Chondrocyte (in vitro differentiated cells): ENCODE results near the gene POC1B. TPM values are rescaled to one million over a fixed set of nuclear protein-coding genes. Genes with fewer than 3 reads are reported as not detected.

Experiments used
- DNase-seq: peaks from one replicate; pipeline ENCODE4 v3.0.0; 2021; ENCODE audit warnings: mixed read lengths, low spot score
- H3K27ac Mint-ChIP-seq: one replicate; pipeline ENCODE4 v1.8.0; 2021; ENCODE audit warnings: mild to moderate bottlenecking, moderate library complexity, mixed read lengths; ENCODE audit not compliant: unreplicated experiment
- H3K27me3 Mint-ChIP-seq: 2 replicates; pipeline ENCODE4 v1.8.0; 2021; ENCODE audit warnings: low read depth, mixed read lengths
- H3K36me3 Mint-ChIP-seq: 2 replicates; pipeline ENCODE4 v1.8.0; 2021; ENCODE audit warnings: low read depth, mixed read lengths
- H3K4me1 Mint-ChIP-seq: 2 replicates; pipeline ENCODE4 v1.8.0; 2021; ENCODE audit warnings: low read depth, mild to moderate bottlenecking, mixed read lengths
- H3K4me3 Mint-ChIP-seq: one replicate; pipeline ENCODE4 v1.8.0; 2021; ENCODE audit warnings: mild to moderate bottlenecking, moderate library complexity, mixed read lengths; ENCODE audit not compliant: unreplicated experiment
- H3K9me3 Mint-ChIP-seq: 2 replicates; pipeline ENCODE4 v1.8.0; 2021; ENCODE audit warnings: low read depth, mixed read lengths
- total RNA-seq: library from RNA; stranded (reverse); gene quantifications from 3 replicates; pipeline ENCODE4 v1.2.1, GENCODE V29; 2021
- TF ChIP-seq, protein P1 (sequence below): fragments of 200-600 bp; sonication (generic); IDR thresholded peaks from 2 replicates; pipeline ENCODE4 v1.5.0; 2021; ENCODE audit warnings: antibody characterized with exemption, mild to moderate bottlenecking, moderate library complexity

Gene POC1B
- total RNA-seq, 1 donor from 2014 or later, result 10.4 TPM

- H3K4me1 Mint-ChIP-seq, result no peaks in the 10 kb centered on the region
- TF ChIP-seq, protein P1, sequence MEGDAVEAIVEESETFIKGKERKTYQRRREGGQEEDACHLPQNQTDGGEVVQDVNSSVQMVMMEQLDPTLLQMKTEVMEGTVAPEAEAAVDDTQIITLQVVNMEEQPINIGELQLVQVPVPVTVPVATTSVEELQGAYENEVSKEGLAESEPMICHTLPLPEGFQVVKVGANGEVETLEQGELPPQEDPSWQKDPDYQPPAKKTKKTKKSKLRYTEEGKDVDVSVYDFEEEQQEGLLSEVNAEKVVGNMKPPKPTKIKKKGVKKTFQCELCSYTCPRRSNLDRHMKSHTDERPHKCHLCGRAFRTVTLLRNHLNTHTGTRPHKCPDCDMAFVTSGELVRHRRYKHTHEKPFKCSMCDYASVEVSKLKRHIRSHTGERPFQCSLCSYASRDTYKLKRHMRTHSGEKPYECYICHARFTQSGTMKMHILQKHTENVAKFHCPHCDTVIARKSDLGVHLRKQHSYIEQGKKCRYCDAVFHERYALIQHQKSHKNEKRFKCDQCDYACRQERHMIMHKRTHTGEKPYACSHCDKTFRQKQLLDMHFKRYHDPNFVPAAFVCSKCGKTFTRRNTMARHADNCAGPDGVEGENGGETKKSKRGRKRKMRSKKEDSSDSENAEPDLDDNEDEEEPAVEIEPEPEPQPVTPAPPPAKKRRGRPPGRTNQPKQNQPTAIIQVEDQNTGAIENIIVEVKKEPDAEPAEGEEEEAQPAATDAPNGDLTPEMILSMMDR, result peak; percentile 32
- no peaks in the 10 kb centered on the region for H3K9me3 Mint-ChIP-seq
- H3K27me3 Mint-ChIP-seq, result no peaks in the 10 kb centered on the region
- H3K27ac Mint-ChIP-seq, result no peak overlapping the region
- H3K4me3 Mint-ChIP-seq, result no peak overlapping the region
- peaks cover 8% of the 10 kb centered on the region for H3K36me3 Mint-ChIP-seq
- DNase-seq, result no peak
Measured at GRCh38 chr12:89421092-89421835, 104.6 kb downstream of the POC1B start.

DNA sequence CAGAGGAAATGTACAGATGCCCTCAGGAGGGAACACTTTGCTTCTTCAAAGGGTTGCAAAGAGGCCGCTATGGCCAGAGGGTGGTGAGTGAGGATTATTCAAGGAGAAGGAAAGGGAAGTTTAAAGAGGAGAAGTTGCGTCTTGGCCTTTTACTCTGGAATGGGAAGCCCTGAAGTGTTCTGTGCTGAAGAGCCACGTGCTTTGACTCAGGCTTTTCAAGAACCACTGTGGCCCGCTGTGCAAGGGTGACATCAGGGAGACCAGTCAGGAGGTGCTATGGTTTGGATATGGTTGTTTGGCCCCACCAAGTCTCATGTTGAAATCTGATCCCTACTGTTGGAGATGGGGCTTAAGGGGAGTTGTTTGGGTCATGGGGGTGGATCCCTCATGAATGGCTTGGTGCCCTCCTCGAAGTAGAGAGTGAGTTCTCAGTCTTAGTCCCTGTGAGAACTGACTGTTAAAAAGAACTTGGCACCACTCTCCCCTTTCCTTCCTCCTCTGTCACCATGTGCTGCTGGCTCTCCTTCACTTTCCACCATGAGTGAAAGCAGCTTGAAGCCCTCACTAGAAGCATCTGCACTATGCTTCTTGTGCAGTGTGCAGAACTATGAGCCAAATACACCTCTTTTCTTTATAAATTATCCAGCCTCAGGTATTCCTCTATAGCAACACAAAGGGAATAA lies 107.5 kb downstream of the POC1B start:
- H3K4me1 Mint-ChIP-seq, result no peaks in the 10 kb centered on the region
- TF ChIP-seq, protein P1, result no peak
- no peaks in the 10 kb centered on the region for H3K27me3 Mint-ChIP-seq
- peaks cover 8% of the 10 kb centered on the region for H3K36me3 Mint-ChIP-seq
- H3K27ac Mint-ChIP-seq, result no peak overlapping the region
- DNase-seq, result no peak
- no peak overlapping the region for H3K4me3 Mint-ChIP-seq
- H3K9me3 Mint-ChIP-seq, result no peaks in the 10 kb centered on the region

DNA sequence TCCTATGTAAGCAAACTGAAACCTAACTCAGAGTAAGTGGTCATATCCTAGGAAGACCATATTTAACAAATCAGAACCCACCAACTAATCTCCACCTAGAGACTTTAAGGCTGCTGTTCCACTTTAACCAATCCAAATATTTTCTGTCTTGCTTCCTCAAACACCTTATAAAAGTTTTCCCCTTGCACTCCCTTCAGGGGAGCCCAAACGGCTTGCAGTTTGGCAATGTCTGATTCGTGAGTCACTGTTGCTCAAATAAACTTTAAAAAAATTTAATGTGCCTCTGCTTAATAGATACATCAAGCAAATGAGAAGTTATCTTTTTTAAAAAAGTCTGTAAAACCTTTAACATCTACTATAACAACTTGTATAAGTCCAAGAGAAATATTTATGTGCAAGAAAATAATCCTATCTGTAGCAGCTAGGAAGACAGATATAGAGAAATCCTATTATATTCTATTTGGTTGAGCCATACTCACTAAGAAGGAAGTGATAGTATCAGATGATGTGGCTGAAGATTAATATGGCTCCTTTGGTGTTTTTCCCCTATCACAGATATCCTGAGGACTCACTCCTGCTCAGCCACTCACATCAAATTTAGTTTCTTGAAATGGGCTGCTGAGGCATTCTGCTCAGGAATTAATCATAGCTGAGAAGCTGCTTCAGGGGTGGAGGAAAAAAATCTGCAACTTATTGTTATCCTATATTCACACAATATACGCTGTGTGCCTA lies 108.4 kb downstream of the POC1B start:
- no peaks in the 10 kb centered on the region for H3K9me3 Mint-ChIP-seq
- no peaks in the 10 kb centered on the region for H3K4me1 Mint-ChIP-seq
- H3K4me3 Mint-ChIP-seq, result no peak overlapping the region
- H3K27ac Mint-ChIP-seq, result no peak overlapping the region
- peaks cover 8% of the 10 kb centered on the region for H3K36me3 Mint-ChIP-seq
- no peaks in the 10 kb centered on the region for H3K27me3 Mint-ChIP-seq
- DNase-seq, result no peak
- TF ChIP-seq, protein P1, result no peak

GRCh38 chr12:89416049-89416792 lies 109.6 kb downstream of the POC1B start:
- Mint-ChIP-seq H3K4me1 (no peaks in the 10 kb centered on the region), H3K36me3 (peaks cover 5% of the 10 kb centered on the region), H3K9me3 (no peaks in the 10 kb centered on the region), H3K27ac (no peak overlapping the region), H3K27me3 (no peaks in the 10 kb centered on the region), H3K4me3 (no peak overlapping the region)
- no peak for DNase-seq
- TF ChIP-seq, protein P1, result no peak

GRCh38 chr12:89414851-89415250 lies 111.0 kb downstream of the POC1B start:
- H3K4me3 Mint-ChIP-seq, result no peak overlapping the region
- TF ChIP-seq, protein P1, result no peak
- H3K36me3 Mint-ChIP-seq, result peaks cover 5% of the 10 kb centered on the region
- H3K4me1 Mint-ChIP-seq, result no peaks in the 10 kb centered on the region
- H3K9me3 Mint-ChIP-seq, result no peaks in the 10 kb centered on the region
- H3K27me3 Mint-ChIP-seq, result no peaks in the 10 kb centered on the region
- DNase-seq, result no peak
- H3K27ac Mint-ChIP-seq, result no peak overlapping the region
